Transverse colon (tissue), 4 donors: ENCODE data around the gene C1QTNF5.

Experiments used
- POLR2A ChIP-seq: fragments of 450-650 bp; IDR thresholded peaks from one replicate; pipeline ENCODE4 v1.6.1; 2016; ENCODE audit warnings: antibody characterized with exemption, mild to moderate bottlenecking, moderate library complexity
- POLR2AphosphoS5 ChIP-seq, 3 donors: sonication (generic); formaldehyde crosslinking; IDR thresholded peaks; one replicate each; pipeline ENCODE4 v1.6.1; 2016; ENCODE audit warnings: antibody characterized with exemption in 3 of 3
- TF ChIP-seq, protein P1 (sequence below), 5 experiments: fragments of 200-600 bp in 3 of 5; fragments of 450-650 bp in 2 of 5; sonication (generic) in 3 of 5; IDR thresholded peaks; 1 replicate in 2 of 5; 2 replicates in 3 of 5; pipeline ENCODE4 v1.5.1; 2016 to 2017; ENCODE audit warnings: antibody characterized with exemption in 5 of 5, inconsistent platforms in 3 of 5, mild to moderate bottlenecking in 2 of 5, moderate library complexity in 1 of 5

- TF ChIP-seq, protein P1, sequence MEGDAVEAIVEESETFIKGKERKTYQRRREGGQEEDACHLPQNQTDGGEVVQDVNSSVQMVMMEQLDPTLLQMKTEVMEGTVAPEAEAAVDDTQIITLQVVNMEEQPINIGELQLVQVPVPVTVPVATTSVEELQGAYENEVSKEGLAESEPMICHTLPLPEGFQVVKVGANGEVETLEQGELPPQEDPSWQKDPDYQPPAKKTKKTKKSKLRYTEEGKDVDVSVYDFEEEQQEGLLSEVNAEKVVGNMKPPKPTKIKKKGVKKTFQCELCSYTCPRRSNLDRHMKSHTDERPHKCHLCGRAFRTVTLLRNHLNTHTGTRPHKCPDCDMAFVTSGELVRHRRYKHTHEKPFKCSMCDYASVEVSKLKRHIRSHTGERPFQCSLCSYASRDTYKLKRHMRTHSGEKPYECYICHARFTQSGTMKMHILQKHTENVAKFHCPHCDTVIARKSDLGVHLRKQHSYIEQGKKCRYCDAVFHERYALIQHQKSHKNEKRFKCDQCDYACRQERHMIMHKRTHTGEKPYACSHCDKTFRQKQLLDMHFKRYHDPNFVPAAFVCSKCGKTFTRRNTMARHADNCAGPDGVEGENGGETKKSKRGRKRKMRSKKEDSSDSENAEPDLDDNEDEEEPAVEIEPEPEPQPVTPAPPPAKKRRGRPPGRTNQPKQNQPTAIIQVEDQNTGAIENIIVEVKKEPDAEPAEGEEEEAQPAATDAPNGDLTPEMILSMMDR (IDR thresholded peaks at IDR 0.05), result no peak
- no peak for TF ChIP-seq POLR2AphosphoS5 (IDR thresholded peaks at IDR 0.05)
- no peak for TF ChIP-seq POLR2A
These were observed 47.2 kb downstream of the C1QTNF5 start for GRCh38 chr11:119293461-119293860.
